ENCODE measurements around the gene ATMIN. TPM values are rescaled to one million over a fixed set of nuclear protein-coding genes. Genes with fewer than 3 reads are reported as not detected.
A peak's percentile ranks its signal among the peaks of the same experiment; 100 is the strongest.

ATMIN gene
- total RNA-seq, 1 donor from 2014 or later: 43.9 TPM

- peak; percentile 99 for DNase-seq
Measured at GRCh38 chr16:81006813-81007695, 28.6 kb upstream of the ATMIN start, which contains the start of the genes CENPN and CMC2. CENPN (plus strand) TSS chr16:81007214; CDS start chr16:81011940, 4,726 bp downstream. CMC2 (minus strand) TSS chr16:81006885; CDS start chr16:80997394, 9,491 bp downstream.

GRCh38 chr16:81008505-81008789, 27.2 kb upstream of the ATMIN start:
- no peak for DNase-seq

- no peak for DNase-seq
Measured at GRCh38 chr16:81012974-81013373, 22.7 kb upstream of the ATMIN start.

- no peak for DNase-seq
Measured at GRCh38 chr16:81014672-81015071, 21.0 kb upstream of the ATMIN start.

GRCh38 chr16:81018496-81018895, 17.1 kb upstream of the ATMIN start:
- DNase-seq: no peak

- no peak for DNase-seq
Measured at GRCh38 chr16:81026429-81026828, 9.2 kb upstream of the ATMIN start.

- DNase-seq: no peak
Measured at GRCh38 chr16:81029930-81030604, 5.6 kb upstream of the ATMIN start.

GRCh38 chr16:81035975-81036750, 521 bp downstream of the ATMIN start:
- peak; percentile 52 for DNase-seq

- peak; percentile 63 for DNase-seq
Measured at GRCh38 chr16:81036751-81037350, 1.2 kb downstream of the ATMIN start.

GRCh38 chr16:81040131-81040530, 4.5 kb downstream of the ATMIN start:
- no peak for DNase-seq

GRCh38 chr16:81040842-81041241, 5.2 kb downstream of the ATMIN start:
- DNase-seq: no peak

GRCh38 chr16:81041696-81042095, 6.1 kb downstream of the ATMIN start:
- no peak for DNase-seq

- no peak for DNase-seq
Measured at GRCh38 chr16:81042821-81043220, 7.2 kb downstream of the ATMIN start.

- DNase-seq: no peak
Measured at GRCh38 chr16:81053761-81054160, 18.1 kb downstream of the ATMIN start.

- no peak for DNase-seq
Measured at GRCh38 chr16:81060576-81061306, 25.1 kb downstream of the ATMIN start.

- no peak for DNase-seq
Measured at GRCh38 chr16:81061307-81061640, 25.6 kb downstream of the ATMIN start.

GRCh38 chr16:81061871-81062608, 26.4 kb downstream of the ATMIN start:
- DNase-seq: no peak

- no peak for DNase-seq
Measured at GRCh38 chr16:81066681-81067080, 31.0 kb downstream of the ATMIN start.

- DNase-seq: no peak
Measured at GRCh38 chr16:81067166-81067565, 31.5 kb downstream of the ATMIN start.

- no peak for DNase-seq
Measured at GRCh38 chr16:81069063-81069462, 33.4 kb downstream of the ATMIN start.

- DNase-seq: no peak
Measured at GRCh38 chr16:81070979-81071378, 35.3 kb downstream of the ATMIN start.

Data from dermis blood vessel endothelial cell (primary cell).